Pancreas (tissue), 10 donors: ENCODE measurements around the gene NUP107. TPM values are rescaled to one million over a fixed set of nuclear protein-coding genes. Genes with fewer than 3 reads are reported as not detected.

Source experiments
- ATAC-seq, 4 donors: fragments of 200-7000 bp; cut with Tn5 transposase; one replicate each; pipeline versions ENCODE4 v1.8.0 to v1.9.1; 2020; ENCODE audit warnings: mild to moderate bottlenecking in 4 of 4, moderate library complexity in 4 of 4
- DNase-seq, 6 donors: peaks; one replicate each; pipeline ENCODE4 v3.0.0-alpha.2; 2020
- FAIRE-seq: peaks from 2 replicates; lab custom pipeline; 2012; peaks lifted over from hg19 to GRCh38; lab: Jason Lieb, UNC
- H3K27ac ChIP-seq, 4 donors: fragments of 200-600 bp; sonication (generic); 1 replicate in 3 of 4; 2 replicates in 1 of 4; pipeline versions ENCODE4 v1.5.0 to v1.8.0; 2020
- H3K27me3 ChIP-seq, 4 donors: fragments of 200-600 bp; one replicate each; pipeline ENCODE4 v1.8.0; 2021
- H3K36me3 ChIP-seq, 3 donors: fragments of 200-600 bp; sonication (generic) in 1 of 3; one replicate each; pipeline versions ENCODE4 v1.5.0 to v1.8.0; 2020 to 2021
- H3K4me1 ChIP-seq, 3 donors: fragments of 200-600 bp; one replicate each; pipeline ENCODE4 v1.8.0; 2021
- H3K4me3 ChIP-seq, 4 donors: fragments of 200-600 bp; sonication (generic) in 2 of 4; one replicate each; pipeline versions ENCODE4 v1.5.0 to v1.8.0; 2020 to 2021
- H3K9me3 ChIP-seq, 4 donors: fragments of 200-600 bp; one replicate each; pipeline ENCODE4 v1.8.0; 2021
- WGBS, 2 donors: extraction: QIAGEN DNeasy Blood & Tissue Kit; methylation state at CpG; one replicate each; pipeline ENCODE4 v1.1.7; 2013; 5-methylcytosine and 5-hydroxymethylcytosine counted together
- intact Hi-C, 3 donors: fragments of 100-400 bp; cut with DNase I; formaldehyde crosslinking; loops; one replicate each; pipeline versions ENCODE4 v1.11.1 to v1.14.2; 2022
- polyA plus RNA-seq, 2 donors: library from polyadenylated mRNA; stranded (reverse); fragments of 200-250 nt; gene quantifications; one replicate each; pipeline ENCODE4 v1.2.3, GENCODE V29; 2013
- total RNA-seq, 6 donors: library from RNA; stranded (reverse); fragmentation: NEBNext Ultra II Directional in 4 of 6; extraction: Animal tissue kit (Norgen Biotek cat#: 25700) in 4 of 6; gene quantifications; one replicate each; pipeline versions ENCODE4 v1.2.1 to v1.2.4, GENCODE V29; 2021 to 2023
- TF ChIP-seq, protein P1 (sequence below), 4 donors: fragments of 200-600 bp; sonication (generic) in 3 of 4; IDR thresholded peaks; one replicate each; pipeline versions ENCODE4 v1.5.0 to v1.8.0; 2021; ENCODE audit warnings: antibody characterized with exemption in 4 of 4
- donor health status: healthy with polysubstance abuse.
- donor health status: DM: no; HTN: no; CAD: no; lungs with moderate emphysema.
- donor health status: DM: no; HTN: no; CAD: no.
- donor health status: control.
- donor health status: control.
- donor health status: Bipolar disorder and iron deficiency.
- donor health status: DM: yes; HTN: yes; CAD: no.
- donor health status: DM: no; HTN: no; CAD: no.
- donor health status: DM: no; HTN: no; CAD: no.
- donor health status: DM: yes; HTN: yes; CAD: no.

Gene NUP107
- total and polyA plus RNA-seq, 8 donors = 11.3 to 22.1 (median 14.6) TPM

DNA sequence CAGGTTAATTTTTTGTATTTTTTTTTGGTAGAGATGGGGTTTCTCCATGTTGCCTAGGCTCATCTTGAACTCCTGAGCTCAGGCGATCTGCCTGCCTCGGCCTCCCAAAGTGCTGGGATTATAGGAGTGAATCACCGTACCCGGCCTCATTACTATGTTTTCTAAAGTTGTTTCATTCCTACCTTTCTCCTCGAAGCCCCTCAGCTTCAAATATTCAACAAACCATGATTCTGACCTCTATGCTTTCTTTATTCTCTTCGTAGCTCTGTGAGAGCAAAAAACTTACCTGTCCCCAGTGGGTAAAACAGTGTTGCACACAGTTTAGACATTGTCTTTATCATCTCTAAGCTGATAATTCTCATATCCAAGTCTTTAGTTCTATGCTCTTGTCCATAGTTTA lies 95.0 kb downstream of the NUP107 start:
- intact Hi-C loops = no loop called here
- Histone ChIP-seq H3K27ac (no peak overlapping the region), H3K36me3 (no peaks in the 10 kb centered on the region), H3K4me3 (no peak overlapping the region), H3K27me3 (no peaks in the 10 kb centered on the region), H3K4me1 (peaks cover 8 to 21% (median 16%) of the 10 kb centered on the region in 3 donors), H3K9me3 (no peaks in the 10 kb centered on the region)
- DNase-seq (no peak), FAIRE-seq (no peak), ATAC-seq (no peak)
- 80 to 87% methylated on average over 6 of the region's 6 CpGs for WGBS, 2 donors
- TF ChIP-seq, protein P1, sequence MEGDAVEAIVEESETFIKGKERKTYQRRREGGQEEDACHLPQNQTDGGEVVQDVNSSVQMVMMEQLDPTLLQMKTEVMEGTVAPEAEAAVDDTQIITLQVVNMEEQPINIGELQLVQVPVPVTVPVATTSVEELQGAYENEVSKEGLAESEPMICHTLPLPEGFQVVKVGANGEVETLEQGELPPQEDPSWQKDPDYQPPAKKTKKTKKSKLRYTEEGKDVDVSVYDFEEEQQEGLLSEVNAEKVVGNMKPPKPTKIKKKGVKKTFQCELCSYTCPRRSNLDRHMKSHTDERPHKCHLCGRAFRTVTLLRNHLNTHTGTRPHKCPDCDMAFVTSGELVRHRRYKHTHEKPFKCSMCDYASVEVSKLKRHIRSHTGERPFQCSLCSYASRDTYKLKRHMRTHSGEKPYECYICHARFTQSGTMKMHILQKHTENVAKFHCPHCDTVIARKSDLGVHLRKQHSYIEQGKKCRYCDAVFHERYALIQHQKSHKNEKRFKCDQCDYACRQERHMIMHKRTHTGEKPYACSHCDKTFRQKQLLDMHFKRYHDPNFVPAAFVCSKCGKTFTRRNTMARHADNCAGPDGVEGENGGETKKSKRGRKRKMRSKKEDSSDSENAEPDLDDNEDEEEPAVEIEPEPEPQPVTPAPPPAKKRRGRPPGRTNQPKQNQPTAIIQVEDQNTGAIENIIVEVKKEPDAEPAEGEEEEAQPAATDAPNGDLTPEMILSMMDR (IDR thresholded peaks at IDR 0.05) = no peak

DNA sequence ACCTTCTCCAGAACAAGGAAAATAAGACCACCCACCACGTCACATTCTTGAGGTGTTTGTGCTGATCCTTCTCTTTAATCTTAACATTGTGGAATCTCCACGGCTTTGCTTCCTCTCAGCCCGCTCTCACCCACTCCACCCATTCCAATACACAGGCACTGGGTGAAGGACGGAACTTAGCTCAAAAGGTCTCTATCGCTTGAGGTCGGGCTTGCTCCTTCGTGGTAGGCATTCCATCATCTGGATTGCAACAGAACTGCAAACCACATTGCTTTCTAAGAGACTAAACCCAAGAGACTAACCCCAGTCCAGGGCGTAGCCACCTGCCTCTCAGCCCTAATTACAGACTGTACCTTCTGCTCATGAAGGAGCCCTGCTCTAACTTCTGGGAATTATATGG lies 97.2 kb downstream of the NUP107 start:
- WGBS, 2 donors = 88 to 89% methylated on average over 8 of the region's 8 CpGs
- H3K27ac ChIP-seq = no peak overlapping the region
- DNase-seq (no peak), ATAC-seq (no peak), FAIRE-seq (no peak)
- H3K9me3 ChIP-seq = no peaks in the 10 kb centered on the region
- intact Hi-C loops = no loop called here
- H3K4me3 ChIP-seq = no peak overlapping the region
- no peaks in the 10 kb centered on the region for H3K27me3 ChIP-seq
- TF ChIP-seq, protein P1 (IDR thresholded peaks at IDR 0.05) = no peak
- H3K4me1 ChIP-seq = peaks cover 8 to 44% (median 26%) of the 10 kb centered on the region in 3 donors
- no peaks in the 10 kb centered on the region for H3K36me3 ChIP-seq

DNA sequence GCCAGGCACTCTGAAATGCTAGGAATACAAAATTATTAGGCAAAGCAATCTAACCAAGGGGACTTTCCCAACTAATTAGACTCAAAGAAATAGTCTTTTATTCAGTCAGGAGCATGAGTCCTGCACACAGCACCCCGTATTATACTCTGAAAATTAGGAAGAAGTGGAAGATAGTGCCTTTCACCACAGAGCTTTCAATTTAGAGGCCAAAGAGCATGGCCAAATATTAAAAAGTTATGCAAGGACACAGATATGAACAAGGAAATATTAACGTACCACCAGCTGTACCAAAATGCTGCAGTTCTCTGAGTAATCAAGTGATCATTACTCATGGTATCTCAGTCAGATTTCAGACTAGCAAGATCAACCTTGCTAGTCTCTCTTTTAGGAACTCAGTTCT lies 98.6 kb downstream of the NUP107 start:
- Histone ChIP-seq H3K4me3 (no peak overlapping the region), H3K27ac (peak overlapping the region in 2 of 4 donors; percentile 46 to 79), H3K4me1 (peaks cover 8 to 50% (median 26%) of the 10 kb centered on the region in 3 donors), H3K27me3 (no peaks in the 10 kb centered on the region), H3K9me3 (no peaks in the 10 kb centered on the region), H3K36me3 (no peaks in the 10 kb centered on the region)
- intact Hi-C loops = no loop called here
- WGBS, 2 donors = 32 to 36% methylated on average over 2 of the region's 2 CpGs
- DNase-seq (no peak), ATAC-seq (peak in 2 of 4 donors; percentile 29 to 31), FAIRE-seq (no peak)
- TF ChIP-seq, protein P1 (IDR thresholded peaks at IDR 0.05) = no peak

DNA sequence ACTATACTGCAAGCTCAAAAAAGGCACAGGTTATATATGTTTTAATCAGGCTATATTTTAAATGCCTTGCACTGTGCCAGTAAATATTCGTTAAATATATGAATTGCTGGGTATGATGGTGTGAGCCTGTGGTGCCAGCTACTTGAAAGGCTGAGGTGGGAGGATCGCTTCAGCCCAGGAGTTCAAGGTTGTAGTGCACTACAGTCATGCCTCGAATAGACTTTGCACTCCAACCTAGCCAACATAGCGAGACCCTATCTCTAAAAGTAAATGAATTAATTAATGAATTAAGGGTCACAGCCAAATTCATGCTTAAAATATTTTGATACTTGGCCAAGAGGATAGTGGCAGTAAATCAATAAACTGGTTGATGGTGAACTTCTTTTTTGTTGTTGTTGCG lies 99.0 kb downstream of the NUP107 start:
- peak overlapping the region in 2 of 4 donors; percentile 77 to 79 for H3K27ac ChIP-seq
- H3K9me3 ChIP-seq = no peaks in the 10 kb centered on the region
- intact Hi-C loops = no loop called here
- ATAC-seq = peak in 1 of 4 donors; percentile 26
- no peak for FAIRE-seq
- peaks cover 8 to 50% (median 26%) of the 10 kb centered on the region in 3 donors for H3K4me1 ChIP-seq
- H3K27me3 ChIP-seq = no peaks in the 10 kb centered on the region
- TF ChIP-seq, protein P1 (IDR thresholded peaks at IDR 0.05) = no peak
- no peak overlapping the region for H3K4me3 ChIP-seq
- WGBS, 2 donors = 21 to 27% methylated on average over 5 of the region's 5 CpGs
- no peak for DNase-seq
- no peaks in the 10 kb centered on the region for H3K36me3 ChIP-seq

DNA sequence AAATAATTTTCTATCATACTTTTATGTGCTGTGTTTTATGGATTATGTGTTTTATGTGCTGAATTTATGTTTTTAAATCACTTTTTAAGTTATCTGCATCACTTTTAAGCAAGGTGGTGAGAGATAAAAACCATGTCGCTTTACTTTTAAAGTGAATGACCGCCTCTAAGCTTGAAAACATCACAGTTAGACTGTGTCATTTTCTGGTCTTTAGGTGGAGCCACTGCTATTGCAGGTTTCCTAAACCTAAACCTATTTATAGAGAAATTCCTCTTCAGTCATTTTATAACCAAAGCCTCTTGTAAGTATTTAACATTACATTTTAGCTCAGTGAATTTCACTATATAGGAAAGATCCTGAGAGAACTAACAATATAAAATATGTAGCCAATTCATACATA lies 100.2 kb downstream of the NUP107 start:
- Histone ChIP-seq H3K9me3 (no peaks in the 10 kb centered on the region), H3K4me1 (peaks cover 8 to 50% (median 26%) of the 10 kb centered on the region in 3 donors), H3K36me3 (no peaks in the 10 kb centered on the region), H3K4me3 (no peak overlapping the region), H3K27ac (peak overlapping the region in 2 of 4 donors; percentile 77 to 79), H3K27me3 (no peaks in the 10 kb centered on the region)
- intact Hi-C loops = no loop called here
- WGBS, 2 donors = 53 to 79% methylated on average over 2 of the region's 2 CpGs
- DNase-seq = no peak
- FAIRE-seq = no peak
- TF ChIP-seq, protein P1 (IDR thresholded peaks at IDR 0.05) = no peak
- peak; percentile 23 to 64 (median 36) for ATAC-seq
